Activated T-helper 2 cell treated with anti-CD3 and anti-CD28 coated beads, Interferon-gamma antibody, Interleukin-2, Interleukin-4, amounts not matched to agents 10 μg/mL and 5 μg/mL and 100 μg/mL, durations not matched to agents 14 hours and 24 hours and 36 hours (primary cell): ENCODE data around the gene PPT2. TPM values are rescaled to one million over a fixed set of nuclear protein-coding genes. Genes with fewer than 3 reads are reported as not detected.

ENCODE experiments used
- DNase-seq: peaks from one replicate; pipeline ENCODE4 v3.0.0; 2021; ENCODE audit warnings: low spot score
- H3K27ac Mint-ChIP-seq: one replicate; pipeline ENCODE4 v1.8.0; 2021; ENCODE audit warnings: mixed read lengths
- H3K27me3 Mint-ChIP-seq: one replicate; pipeline ENCODE4 v1.8.0; 2021; ENCODE audit warnings: low read depth, mixed read lengths
- H3K36me3 Mint-ChIP-seq: one replicate; pipeline ENCODE4 v1.8.0; 2021; ENCODE audit warnings: low read depth, mixed read lengths
- H3K4me1 Mint-ChIP-seq: one replicate; pipeline ENCODE4 v1.8.0; 2021; ENCODE audit warnings: low read depth, mixed read lengths
- H3K4me3 Mint-ChIP-seq: one replicate; pipeline ENCODE4 v1.8.0; 2021; ENCODE audit warnings: low read depth, mild to moderate bottlenecking, moderate library complexity, mixed read lengths
- H3K9me3 Mint-ChIP-seq: one replicate; pipeline ENCODE4 v1.8.0; 2021; ENCODE audit warnings: mixed read lengths
- intact Hi-C: fragments of 100-400 bp; cut with micrococcal nuclease; formaldehyde crosslinking; loops from one replicate; pipeline ENCODE4 v1.15.1; 2023
- total RNA-seq: library from RNA; stranded (reverse); gene quantifications from 2 replicates; pipeline ENCODE4 v1.2.3, GENCODE V29; 2022

The PPT2 gene
- total RNA-seq = 11.5 and 12.7 TPM in 2 replicates

GRCh38 chr6:32153564-32154513 is at the start of gene PPT2:
Gene PPT2 (plus strand): TSS chr6:32154141. CDS start chr6:32154595, 454 bp downstream.
- no peaks in the 10 kb centered on the region for H3K9me3 Mint-ChIP-seq
- H3K27me3 Mint-ChIP-seq = peaks cover 31% of the 10 kb centered on the region
- H3K36me3 Mint-ChIP-seq = peaks cover 15% of the 10 kb centered on the region
- peak within 1 kb of the TSS; percentile 82 for H3K27ac Mint-ChIP-seq
- peak within 1 kb of the TSS; percentile 91 for H3K4me3 Mint-ChIP-seq
- peak; percentile 55 for DNase-seq
- H3K4me1 Mint-ChIP-seq = peaks cover 18% of the 10 kb centered on the region
- intact Hi-C loops = loop anchor here (1.0 to 5.0 kb wide), 4 partner anchors 22 to 67 kb away; partner anchors contain the start of genes AGPAT1 and FKBPL

- no peaks in the 10 kb centered on the region for H3K36me3 Mint-ChIP-seq
- H3K9me3 Mint-ChIP-seq = no peaks in the 10 kb centered on the region
- H3K4me3 Mint-ChIP-seq = no peak overlapping the region
- no peak for DNase-seq
- H3K4me1 Mint-ChIP-seq = peaks cover 1% of the 10 kb centered on the region
- H3K27ac Mint-ChIP-seq = no peak overlapping the region
- peaks cover 20% of the 10 kb centered on the region for H3K27me3 Mint-ChIP-seq
- intact Hi-C loops = no loop called here
Measured at GRCh38 chr6:32105433-32105832, 48.5 kb upstream of the PPT2 start.

- H3K27me3 Mint-ChIP-seq = peaks cover 20% of the 10 kb centered on the region
- H3K4me1 Mint-ChIP-seq = peaks cover 1% of the 10 kb centered on the region
- H3K4me3 Mint-ChIP-seq = no peak overlapping the region
- H3K9me3 Mint-ChIP-seq = no peaks in the 10 kb centered on the region
- no peak for DNase-seq
- H3K36me3 Mint-ChIP-seq = peaks cover 3% of the 10 kb centered on the region
- H3K27ac Mint-ChIP-seq = no peak overlapping the region
- intact Hi-C loops = no loop called here
Measured at GRCh38 chr6:32107406-32107805, 46.5 kb upstream of the PPT2 start.

GRCh38 chr6:32108094-32108627 is 45.8 kb upstream of the PPT2 start:
- intact Hi-C loops = no loop called here
- H3K9me3 Mint-ChIP-seq = no peaks in the 10 kb centered on the region
- H3K4me3 Mint-ChIP-seq = no peak overlapping the region
- H3K27ac Mint-ChIP-seq = no peak overlapping the region
- peaks cover 20% of the 10 kb centered on the region for H3K27me3 Mint-ChIP-seq
- DNase-seq = no peak
- H3K36me3 Mint-ChIP-seq = peaks cover 6% of the 10 kb centered on the region
- peaks cover 1% of the 10 kb centered on the region for H3K4me1 Mint-ChIP-seq

GRCh38 chr6:32108727-32109113 is 45.2 kb upstream of the PPT2 start:
- no peaks in the 10 kb centered on the region for H3K9me3 Mint-ChIP-seq
- H3K36me3 Mint-ChIP-seq = peaks cover 6% of the 10 kb centered on the region
- no peak overlapping the region for H3K27ac Mint-ChIP-seq
- H3K4me1 Mint-ChIP-seq = peaks cover 1% of the 10 kb centered on the region
- DNase-seq = no peak
- no peak overlapping the region for H3K4me3 Mint-ChIP-seq
- peaks cover 17% of the 10 kb centered on the region for H3K27me3 Mint-ChIP-seq
- intact Hi-C loops = no loop called here

DNA sequence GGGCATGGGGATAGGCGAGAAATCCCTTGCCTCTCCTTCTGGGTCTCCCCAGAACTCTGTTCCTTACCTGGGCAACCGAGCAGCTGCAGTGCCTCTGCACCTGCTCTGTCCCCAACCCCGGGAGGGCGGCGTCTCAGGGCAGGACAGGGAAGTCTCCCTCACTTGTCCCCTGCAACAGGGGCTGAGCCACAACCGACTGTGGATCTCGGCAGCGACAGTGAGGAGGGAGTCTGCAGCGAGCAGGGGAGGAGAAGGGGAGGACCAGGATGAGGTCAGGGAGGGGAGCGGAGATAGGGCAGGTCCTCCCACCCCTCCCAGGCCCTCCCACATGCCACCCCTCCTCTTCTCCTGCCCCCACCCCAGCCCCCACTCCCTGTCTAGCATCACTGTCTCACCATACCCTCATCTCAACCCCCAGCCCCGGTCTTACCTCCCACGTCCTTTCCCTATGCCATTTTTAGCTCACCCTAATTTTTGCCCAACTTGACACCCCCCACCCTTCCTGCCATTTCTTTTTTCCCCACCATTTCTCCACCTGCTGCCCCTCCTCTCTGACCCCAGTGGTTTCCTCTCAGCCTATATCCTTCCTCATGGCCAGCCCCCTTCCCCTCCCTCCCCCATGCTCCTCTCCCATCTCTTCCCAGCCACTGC is 44.7 kb upstream of the PPT2 start, which contains the start of gene TNXB:
Gene TNXB (minus strand): TSS at position 225 of the 651 bp plus-strand sequence. CDS start 11,140 bp downstream, outside the sequence.
- DNase-seq = no peak
- Mint-ChIP-seq H3K36me3 (peaks cover 6% of the 10 kb centered on the region), H3K27ac (no peak within 1 kb of the TSS), H3K27me3 (peaks cover 17% of the 10 kb centered on the region), H3K4me3 (no peak within 1 kb of the TSS), H3K4me1 (peaks cover 1% of the 10 kb centered on the region), H3K9me3 (no peaks in the 10 kb centered on the region)
- intact Hi-C loops = no loop called here

GRCh38 chr6:32109765-32110160 is 44.2 kb upstream of the PPT2 start:
- no peak overlapping the region for H3K27ac Mint-ChIP-seq
- H3K36me3 Mint-ChIP-seq = peaks cover 9% of the 10 kb centered on the region
- no peak overlapping the region for H3K4me3 Mint-ChIP-seq
- H3K27me3 Mint-ChIP-seq = peaks cover 17% of the 10 kb centered on the region
- no peaks in the 10 kb centered on the region for H3K9me3 Mint-ChIP-seq
- intact Hi-C loops = no loop called here
- H3K4me1 Mint-ChIP-seq = peaks cover 1% of the 10 kb centered on the region
- no peak for DNase-seq

GRCh38 chr6:32110632-32111031 is 43.3 kb upstream of the PPT2 start:
- H3K27ac Mint-ChIP-seq = no peak overlapping the region
- no peak overlapping the region for H3K4me3 Mint-ChIP-seq
- peaks cover 1% of the 10 kb centered on the region for H3K4me1 Mint-ChIP-seq
- intact Hi-C loops = no loop called here
- peaks cover 16% of the 10 kb centered on the region for H3K36me3 Mint-ChIP-seq
- H3K9me3 Mint-ChIP-seq = no peaks in the 10 kb centered on the region
- H3K27me3 Mint-ChIP-seq = peaks cover 13% of the 10 kb centered on the region
- no peak for DNase-seq

GRCh38 chr6:32111424-32112066 is 42.4 kb upstream of the PPT2 start:
- peaks cover 1% of the 10 kb centered on the region for H3K4me1 Mint-ChIP-seq
- H3K36me3 Mint-ChIP-seq = peaks cover 25% of the 10 kb centered on the region
- no peaks in the 10 kb centered on the region for H3K9me3 Mint-ChIP-seq
- intact Hi-C loops = no loop called here
- H3K27me3 Mint-ChIP-seq = peaks cover 13% of the 10 kb centered on the region
- H3K4me3 Mint-ChIP-seq = no peak overlapping the region
- no peak overlapping the region for H3K27ac Mint-ChIP-seq
- DNase-seq = no peak

- H3K27me3 Mint-ChIP-seq = peaks cover 13% of the 10 kb centered on the region
- no peak overlapping the region for H3K27ac Mint-ChIP-seq
- intact Hi-C loops = no loop called here
- peaks cover 1% of the 10 kb centered on the region for H3K4me1 Mint-ChIP-seq
- no peak for DNase-seq
- H3K4me3 Mint-ChIP-seq = no peak overlapping the region
- no peaks in the 10 kb centered on the region for H3K9me3 Mint-ChIP-seq
- H3K36me3 Mint-ChIP-seq = peaks cover 35% of the 10 kb centered on the region
Measured at GRCh38 chr6:32112431-32112980, 41.4 kb upstream of the PPT2 start.

GRCh38 chr6:32113386-32114352 is 40.3 kb upstream of the PPT2 start:
- no peak overlapping the region for H3K4me3 Mint-ChIP-seq
- peaks cover 1% of the 10 kb centered on the region for H3K4me1 Mint-ChIP-seq
- intact Hi-C loops = no loop called here
- peaks cover 8% of the 10 kb centered on the region for H3K27me3 Mint-ChIP-seq
- no peak overlapping the region for H3K27ac Mint-ChIP-seq
- no peaks in the 10 kb centered on the region for H3K9me3 Mint-ChIP-seq
- peaks cover 44% of the 10 kb centered on the region for H3K36me3 Mint-ChIP-seq
- DNase-seq = no peak
